Left lung (tissue), 10 donors: ENCODE measurements around the gene TSPAN2. TPM values are rescaled to one million over a fixed set of nuclear protein-coding genes. Genes with fewer than 3 reads are reported as not detected.

ENCODE experiments used
- ATAC-seq: fragments of 200-7000 bp; cut with Tn5 transposase; one replicate; pipeline ENCODE4 v1.9.1; 2020; ENCODE audit warnings: moderate library complexity
- DNase-seq, 4 donors: peaks; one replicate each; pipeline ENCODE4 v3.0.0-alpha.2; 2013 to 2020
- H3K27ac ChIP-seq, 2 donors: fragments of 200-600 bp; sonication (generic) in 1 of 2; one replicate each; pipeline versions ENCODE4 v1.5.0 to v1.8.0; 2020 to 2021
- H3K27me3 ChIP-seq, 2 donors: fragments of 200-600 bp; sonication (generic) in 1 of 2; one replicate each; pipeline versions ENCODE4 v1.5.0 to v1.8.0; 2020 to 2021
- H3K36me3 ChIP-seq, 2 donors: fragments of 200-600 bp; sonication (generic) in 1 of 2; one replicate each; pipeline versions ENCODE4 v1.5.0 to v1.8.0; 2020 to 2021
- H3K4me1 ChIP-seq, 2 donors: fragments of 200-600 bp; one replicate each; pipeline ENCODE4 v1.8.0; 2021
- H3K4me3 ChIP-seq, 2 donors: fragments of 200-600 bp; sonication (generic) in 1 of 2; one replicate each; pipeline versions ENCODE4 v1.5.0 to v1.8.0; 2020 to 2021; ENCODE audit warnings: mild to moderate bottlenecking in 1 of 2
- H3K9me3 ChIP-seq, 2 donors: fragments of 200-600 bp; sonication (generic) in 1 of 2; one replicate each; pipeline versions ENCODE4 v1.5.0 to v1.8.0; 2020 to 2021
- intact Hi-C, 2 donors: fragments of 100-400 bp; cut with DNase I; formaldehyde crosslinking; loops; one replicate each; pipeline versions ENCODE4 v1.11.2 to v1.14.2; 2022
- polyA plus RNA-seq, 6 donors: library from polyadenylated mRNA; unstranded; fragments of 120-200 nt; gene quantifications; one replicate each; pipeline ENCODE4 v1.2.1, GENCODE V29; 2013; ENCODE audit not compliant: insufficient read length in 6 of 6
- total RNA-seq, 2 donors: library from RNA; stranded (reverse); fragmentation: NEBNext Ultra II Directional; extraction: Animal tissue kit (Norgen Biotek cat#: 25700); gene quantifications; one replicate each; pipeline ENCODE4 v1.2.1, GENCODE V29; 2021
- TF ChIP-seq, protein P1 (sequence below), 2 donors: fragments of 200-600 bp; sonication (generic) in 1 of 2; IDR thresholded peaks; one replicate each; pipeline versions ENCODE4 v1.5.0 to v1.8.0; 2021; ENCODE audit warnings: antibody characterized with exemption in 2 of 2
- donor health status: DM: no; HTN: yes; CAD: no.
- donor health status: DM: no; HTN: no; CAD: no.

The TSPAN2 gene
- total and polyA plus RNA-seq, 8 donors, result 7.9 to 10.6 (median 8.8) TPM

DNA sequence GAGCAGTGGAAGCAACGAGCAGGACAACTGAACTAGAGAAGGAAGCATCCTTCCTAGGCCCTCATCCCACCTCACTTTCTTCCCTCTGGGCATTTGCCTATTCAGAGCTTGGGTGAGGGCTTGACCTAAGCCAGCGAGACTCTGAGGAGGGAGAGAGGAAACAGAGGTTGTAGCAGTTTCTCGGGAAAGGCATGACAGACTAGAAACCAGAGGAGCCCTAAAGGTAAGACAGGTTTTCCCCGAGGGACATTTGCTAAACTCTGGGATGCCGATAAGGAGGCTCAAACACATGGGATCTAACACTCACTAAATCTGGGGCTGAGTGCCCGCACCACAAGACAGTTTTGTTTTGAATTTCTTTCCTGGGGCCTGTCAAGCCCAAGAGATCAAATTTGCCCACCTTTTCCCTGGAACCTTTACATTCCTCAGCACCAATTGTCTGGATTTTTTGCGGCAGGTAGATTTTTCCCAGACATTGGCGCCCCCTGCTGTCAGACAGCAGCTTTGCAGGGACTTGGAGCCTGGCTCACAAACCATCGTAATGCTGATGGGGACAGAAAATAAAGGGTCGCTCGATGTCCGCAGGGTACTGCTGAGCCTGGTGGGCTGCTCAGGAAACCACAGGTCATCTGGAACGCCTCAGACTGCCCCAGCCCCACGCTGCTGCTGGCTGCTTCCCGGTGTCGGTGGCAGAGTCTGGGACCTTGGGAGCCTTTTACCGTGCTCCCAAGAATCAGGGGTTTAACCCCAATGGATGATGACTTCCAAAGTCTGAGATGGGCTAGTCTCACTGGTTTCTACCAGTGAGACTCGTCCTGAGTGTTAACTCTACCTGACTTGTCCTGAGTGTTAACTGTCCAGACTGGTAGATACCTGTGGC lies 23.4 kb upstream of the TSPAN2 start:
- Histone ChIP-seq H3K27ac (no peak overlapping the region), H3K36me3 (no peaks in the 10 kb centered on the region), H3K27me3 (no peaks in the 10 kb centered on the region), H3K4me1 (peaks cover 0 to 14% of the 10 kb centered on the region in 2 donors), H3K9me3 (no peaks in the 10 kb centered on the region), H3K4me3 (no peak overlapping the region)
- TF ChIP-seq, protein P1, sequence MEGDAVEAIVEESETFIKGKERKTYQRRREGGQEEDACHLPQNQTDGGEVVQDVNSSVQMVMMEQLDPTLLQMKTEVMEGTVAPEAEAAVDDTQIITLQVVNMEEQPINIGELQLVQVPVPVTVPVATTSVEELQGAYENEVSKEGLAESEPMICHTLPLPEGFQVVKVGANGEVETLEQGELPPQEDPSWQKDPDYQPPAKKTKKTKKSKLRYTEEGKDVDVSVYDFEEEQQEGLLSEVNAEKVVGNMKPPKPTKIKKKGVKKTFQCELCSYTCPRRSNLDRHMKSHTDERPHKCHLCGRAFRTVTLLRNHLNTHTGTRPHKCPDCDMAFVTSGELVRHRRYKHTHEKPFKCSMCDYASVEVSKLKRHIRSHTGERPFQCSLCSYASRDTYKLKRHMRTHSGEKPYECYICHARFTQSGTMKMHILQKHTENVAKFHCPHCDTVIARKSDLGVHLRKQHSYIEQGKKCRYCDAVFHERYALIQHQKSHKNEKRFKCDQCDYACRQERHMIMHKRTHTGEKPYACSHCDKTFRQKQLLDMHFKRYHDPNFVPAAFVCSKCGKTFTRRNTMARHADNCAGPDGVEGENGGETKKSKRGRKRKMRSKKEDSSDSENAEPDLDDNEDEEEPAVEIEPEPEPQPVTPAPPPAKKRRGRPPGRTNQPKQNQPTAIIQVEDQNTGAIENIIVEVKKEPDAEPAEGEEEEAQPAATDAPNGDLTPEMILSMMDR (IDR thresholded peaks at IDR 0.05), result peak; percentile 91 to 97
- peak; percentile 66 for ATAC-seq
- DNase-seq, result peak in 2 of 4 donors; percentile 31 to 74
- intact Hi-C loops, result loop anchor here (5.0 to 10.0 kb wide), 2 partner anchors 135 to 138 kb away; no protein-coding TSS in a partner anchor

DNA sequence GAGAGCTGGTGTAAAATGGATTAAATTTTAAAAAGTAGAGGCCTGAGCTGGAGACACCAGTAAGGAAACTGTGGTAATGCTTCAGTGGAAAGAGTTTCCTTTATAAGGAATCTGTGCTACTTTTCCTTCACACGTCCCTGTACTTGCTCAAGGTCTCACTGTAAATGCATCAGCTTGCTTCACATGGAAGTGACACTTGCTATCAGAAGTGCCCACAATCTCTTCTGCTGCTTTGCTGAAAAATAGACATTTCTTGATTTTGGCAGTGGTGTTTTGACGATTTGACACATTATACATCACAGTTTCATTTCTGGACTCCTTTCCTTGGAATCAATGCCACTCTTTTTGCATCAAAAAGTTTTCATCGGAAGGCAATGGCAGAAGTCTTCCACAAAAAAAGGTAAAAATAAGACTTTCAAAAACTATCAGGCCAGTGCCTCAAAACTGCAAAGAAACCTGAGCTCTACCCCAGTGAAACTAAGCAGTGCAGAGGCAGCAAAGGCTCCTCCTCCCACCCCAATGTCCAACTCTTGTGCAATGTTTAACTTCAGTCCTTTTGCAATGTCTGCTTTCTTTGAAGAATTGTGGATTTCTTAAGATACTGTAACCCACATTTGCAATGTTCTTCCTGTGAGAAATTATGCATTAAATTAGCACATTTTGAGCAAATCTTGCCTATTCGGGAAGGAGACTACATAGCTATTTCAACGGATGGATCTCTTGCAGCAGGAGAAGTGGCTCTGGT lies 18.4 kb upstream of the TSPAN2 start:
- H3K27ac ChIP-seq, result peak overlapping the region; percentile 16 to 76
- no peaks in the 10 kb centered on the region for H3K36me3 ChIP-seq
- DNase-seq (peak in 1 of 4 donors; percentile 73), ATAC-seq (peak; percentile 88)
- TF ChIP-seq, protein P1 (IDR thresholded peaks at IDR 0.05), result no peak
- intact Hi-C loops, result no loop called here
- H3K27me3 ChIP-seq, result no peaks in the 10 kb centered on the region
- no peaks in the 10 kb centered on the region for H3K9me3 ChIP-seq
- no peak overlapping the region for H3K4me3 ChIP-seq
- peaks cover 3 to 30% of the 10 kb centered on the region in 2 donors for H3K4me1 ChIP-seq

DNA sequence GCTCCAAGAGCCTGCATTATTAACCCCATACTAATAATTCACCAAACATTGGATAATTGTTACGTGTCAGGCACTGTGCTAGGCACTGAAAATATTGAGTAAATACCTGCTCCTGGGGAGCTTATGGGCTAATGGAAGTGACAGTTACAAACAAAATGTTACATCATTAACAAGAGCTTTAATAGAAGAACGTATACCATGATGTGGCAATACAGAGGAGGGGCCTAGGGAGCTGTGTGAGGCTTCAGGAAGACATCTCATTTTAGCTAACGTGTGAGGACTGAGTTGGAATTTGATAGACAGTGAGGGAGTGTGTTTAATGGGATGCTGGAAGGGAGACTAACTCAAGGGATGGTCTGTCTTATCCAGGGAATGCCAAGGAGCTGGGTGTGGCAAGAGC lies 16.5 kb upstream of the TSPAN2 start:
- TF ChIP-seq, protein P1 (IDR thresholded peaks at IDR 0.05), result no peak
- DNase-seq, result no peak
- no peaks in the 10 kb centered on the region for H3K36me3 ChIP-seq
- ATAC-seq, result no peak
- H3K4me3 ChIP-seq, result no peak overlapping the region
- no peaks in the 10 kb centered on the region for H3K9me3 ChIP-seq
- no peaks in the 10 kb centered on the region for H3K27me3 ChIP-seq
- intact Hi-C loops, result no loop called here
- H3K4me1 ChIP-seq, result peaks cover 3 to 28% of the 10 kb centered on the region in 2 donors
- H3K27ac ChIP-seq, result peak overlapping the region in 1 of 2 donors; percentile 76

DNA sequence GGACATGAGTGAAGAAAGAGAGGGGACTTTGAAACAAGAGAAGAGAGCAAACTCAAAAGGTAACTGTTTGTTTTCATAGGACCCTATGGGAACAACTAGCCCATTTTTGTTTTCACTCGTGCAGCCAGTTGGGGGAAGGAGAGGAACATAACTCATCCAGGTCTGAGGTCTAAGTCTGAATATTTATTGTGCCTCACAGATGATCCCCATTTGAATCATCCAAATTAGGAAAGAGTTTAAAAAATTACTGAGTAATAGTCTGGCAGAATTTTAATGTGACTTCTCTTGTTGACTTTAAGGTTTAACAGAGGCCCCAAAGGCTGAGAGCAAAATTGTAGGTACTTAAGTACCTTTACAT lies 10.4 kb upstream of the TSPAN2 start:
- no peaks in the 10 kb centered on the region for H3K36me3 ChIP-seq
- H3K27ac ChIP-seq, result peak overlapping the region; percentile 55 to 86
- no peaks in the 10 kb centered on the region for H3K27me3 ChIP-seq
- peak overlapping the region in 1 of 2 donors; percentile 27 for H3K4me3 ChIP-seq
- TF ChIP-seq, protein P1 (IDR thresholded peaks at IDR 0.05), result no peak
- no peaks in the 10 kb centered on the region for H3K9me3 ChIP-seq
- DNase-seq (no peak), ATAC-seq (peak; percentile 39)
- intact Hi-C loops, result no loop called here
- peaks cover 5 to 12% of the 10 kb centered on the region in 2 donors for H3K4me1 ChIP-seq
